H1 (cell line): Measurements from ENCODE around the gene SELENOI. TPM values are rescaled to one million over a fixed set of nuclear protein-coding genes. Genes with fewer than 3 reads are reported as not detected.
A peak's percentile ranks its signal among the peaks of the same experiment; 100 is the strongest.

ENCODE experiments used
- CTCF ChIA-PET: fragments of 300-600 bp; sonication (Branson Sonifier 250); formaldehyde crosslinking; loops from one replicate; lab custom pipeline; 2021; ENCODE audit not compliant: partially characterized antibody; lab: Charles Lee
- POLR2A ChIA-PET: fragments of 300-600 bp; sonication (Branson Sonifier 250); formaldehyde crosslinking; loops from one replicate; lab custom pipeline; 2021; ENCODE audit warnings: inconsistent platforms; ENCODE audit not compliant: partially characterized antibody; lab: Charles Lee
- DNase-seq, 2 experiments: peaks; one replicate each; pipeline versions ENCODE4 v3.0.0 to v3.0.0-alpha.2; 2010 to 2022; ENCODE audit warnings: low spot score in 2 of 2, low read depth in 1 of 2, mixed read lengths in 1 of 2
- FAIRE-seq: peaks from 2 replicates; lab custom pipeline; 2011; peaks lifted over from hg19 to GRCh38; lab: Jason Lieb, UNC
- H2AFZ ChIP-seq: 2 replicates; pipeline ENCODE4 v1.8.1; 2012; ENCODE audit warnings: low read length, inconsistent platforms
- H2AK5ac ChIP-seq: 2 replicates; pipeline ENCODE4 v1.6.1; 2013; ENCODE audit warnings: low read depth, low read length
- H2BK120ac ChIP-seq: replicated peaks from 2 replicates; pipeline ENCODE3; 2013; ENCODE audit warnings: low read depth, low read length, inconsistent platforms
- H2BK12ac ChIP-seq: 2 replicates; pipeline ENCODE4 v1.6.1; 2013; ENCODE audit warnings: low read depth, low read length
- H2BK15ac ChIP-seq: 2 replicates; pipeline ENCODE4 v1.6.1; 2013; ENCODE audit warnings: low read length
- H2BK20ac ChIP-seq: 2 replicates; pipeline ENCODE4 v1.6.1; 2013; ENCODE audit warnings: low read length
- H2BK5ac ChIP-seq: 2 replicates; pipeline ENCODE4 v1.6.1; 2013; ENCODE audit warnings: low read depth, low read length
- H3K14ac ChIP-seq: 2 replicates; pipeline ENCODE4 v1.6.1; 2013; ENCODE audit warnings: inconsistent platforms; ENCODE audit not compliant: insufficient read length
- H3K18ac ChIP-seq: 2 replicates; pipeline ENCODE4 v1.6.1; 2013; ENCODE audit warnings: low read length; ENCODE audit errors: extremely low read depth
- H3K23ac ChIP-seq: 2 replicates; pipeline ENCODE4 v1.6.1; 2013; ENCODE audit warnings: inconsistent platforms; ENCODE audit not compliant: insufficient read length
- H3K23me2 ChIP-seq: 2 replicates; pipeline ENCODE4 v1.6.1; 2013; ENCODE audit warnings: low read depth, low read length
- H3K27ac ChIP-seq: 2 replicates; pipeline ENCODE4 v1.6.1; 2011; ENCODE audit warnings: low read depth, low read length, inconsistent platforms
- H3K27me3 ChIP-seq, 4 experiments: replicated peaks in 1 of 4; 1 replicate in 1 of 4; 2 replicates in 3 of 4; pipeline versions ENCODE4 v1.6.1 to v1.8.1; 2011 to 2013; ENCODE audit warnings: low read length in 3 of 4, mild to moderate bottlenecking in 3 of 4, inconsistent platforms in 2 of 4, mixed read lengths in 2 of 4, moderate library complexity in 1 of 4; ENCODE audit not compliant: control insufficient read depth in 3 of 4, insufficient read depth in 3 of 4; ENCODE audit errors: extremely low read depth in 1 of 4
- H3K36me3 ChIP-seq, 4 experiments: 2 replicates each; pipeline versions ENCODE4 v1.6.1 to v1.8.1; 2011 to 2013; ENCODE audit warnings: mild to moderate bottlenecking in 4 of 4, low read length in 3 of 4, moderate library complexity in 2 of 4, control low read depth in 1 of 4, inconsistent platforms in 1 of 4; ENCODE audit not compliant: insufficient read depth in 4 of 4, control insufficient read depth in 2 of 4
- H3K4ac ChIP-seq: replicated peaks from 2 replicates; pipeline ENCODE3; 2013; ENCODE audit warnings: low read length, low read depth, mixed read lengths, inconsistent platforms; ENCODE audit not compliant: insufficient read length
- H3K4me1 ChIP-seq, 4 experiments: replicated peaks in 1 of 4; 1 replicate in 1 of 4; 2 replicates in 3 of 4; pipeline versions ENCODE4 v1.6.1 to v1.8.1; 2011 to 2013; ENCODE audit warnings: low read length in 3 of 4, inconsistent platforms in 2 of 4, mixed read lengths in 1 of 4; ENCODE audit not compliant: insufficient read depth in 4 of 4, control insufficient read depth in 3 of 4
- H3K4me2 ChIP-seq, 2 experiments: 2 replicates each; pipeline versions ENCODE4 v1.6.1 to v1.8.1; 2011 to 2013; ENCODE audit warnings: low read depth in 2 of 2, low read length in 2 of 2, control low read depth in 1 of 2, inconsistent platforms in 1 of 2, mild to moderate bottlenecking in 1 of 2; ENCODE audit not compliant: insufficient read depth in 1 of 2
- H3K4me3 ChIP-seq, 4 experiments: fragments of 200-600, 300-600 bp in 1 of 4; sonication (generic), shearing (Covaris generic), sonication (Bioruptor Twin) in 1 of 4; 2 replicates each; pipeline versions ENCODE4 v1.5.1 to v1.8.1; 2011 to 2016; ENCODE audit warnings: low read length in 4 of 4, low read depth in 3 of 4, control low read depth in 2 of 4, inconsistent platforms in 2 of 4, mild to moderate bottlenecking in 2 of 4, mixed read lengths in 1 of 4, moderate library complexity in 1 of 4; ENCODE audit not compliant: insufficient read depth in 2 of 4; ENCODE audit errors: extremely low read depth in 1 of 4
- H3K56ac ChIP-seq: replicated peaks from 2 replicates; pipeline ENCODE3; 2013; ENCODE audit warnings: low read depth, mild to moderate bottlenecking, mixed read lengths, low read length, inconsistent platforms; ENCODE audit not compliant: insufficient read length
- H3K79me1 ChIP-seq: 2 replicates; pipeline ENCODE4 v1.6.1; 2013; ENCODE audit warnings: low read depth, low read length, control low read depth
- H3K79me2 ChIP-seq, 2 experiments: 2 replicates each; pipeline versions ENCODE4 v1.6.1 to v1.8.1; 2012 to 2013; ENCODE audit warnings: low read length in 2 of 2, mild to moderate bottlenecking in 2 of 2, inconsistent platforms in 1 of 2; ENCODE audit not compliant: insufficient read depth in 2 of 2, control insufficient read depth in 1 of 2
- H3K9ac ChIP-seq, 4 experiments: replicated peaks in 1 of 4; 1 replicate in 1 of 4; 2 replicates in 3 of 4; pipeline versions ENCODE4 v1.6.1 to v1.8.1; 2011 to 2013; ENCODE audit warnings: low read depth in 3 of 4, low read length in 3 of 4, control low read depth in 2 of 4, mild to moderate bottlenecking in 2 of 4, moderate library complexity in 2 of 4, inconsistent platforms in 1 of 4; ENCODE audit errors: extremely low read depth in 1 of 4
- H3K9me3 ChIP-seq, 2 experiments: 2 replicates each; pipeline versions ENCODE4 v1.6.1 to v1.8.1; 2012 to 2013; ENCODE audit warnings: mild to moderate bottlenecking in 2 of 2, moderate library complexity in 2 of 2, control low read depth in 1 of 2, inconsistent platforms in 1 of 2, low read depth in 1 of 2, low read length in 1 of 2, mixed read lengths in 1 of 2; ENCODE audit not compliant: insufficient read depth in 2 of 2
- H4K20me1 ChIP-seq, 2 experiments: replicated peaks in 1 of 2; 2 replicates each; pipeline versions ENCODE3 to v1.8.1; 2011 to 2013; ENCODE audit warnings: inconsistent platforms in 2 of 2, low read length in 2 of 2, mild to moderate bottlenecking in 1 of 2; ENCODE audit not compliant: insufficient read depth in 2 of 2, control insufficient read depth in 1 of 2
- H4K5ac ChIP-seq: 2 replicates; pipeline ENCODE4 v1.6.1; 2013; ENCODE audit warnings: low read length, low read depth, mixed read lengths, inconsistent platforms; ENCODE audit not compliant: insufficient read length
- H4K8ac ChIP-seq: 2 replicates; pipeline ENCODE4 v1.8.0; 2013; ENCODE audit warnings: mild to moderate bottlenecking, moderate library complexity, low read length, inconsistent platforms; ENCODE audit not compliant: insufficient read depth; ENCODE audit errors: extremely low read depth
- H4K91ac ChIP-seq: replicated peaks from 2 replicates; pipeline ENCODE3; 2013; ENCODE audit warnings: low read length, mixed read lengths, inconsistent platforms; ENCODE audit not compliant: insufficient read length
- ATF2 ChIP-seq: IDR thresholded peaks from 2 replicates; pipeline ENCODE4 v1.6.1; 2012; ENCODE audit warnings: low read length, inconsistent platforms
- BACH1 ChIP-seq: IDR thresholded peaks from 2 replicates; pipeline ENCODE4 v1.6.1; 2012; ENCODE audit warnings: low read length, improper control_type of control experiment
- BCL11A ChIP-seq, 2 experiments: IDR thresholded peaks; one replicate each; pipeline ENCODE4 v1.6.1; 2011; ENCODE audit warnings: low read depth in 2 of 2, low read length in 2 of 2, mild to moderate bottlenecking in 2 of 2
- CBX8 ChIP-seq: fragments of 300-800, 300-1000 bp; sonication (generic); IDR thresholded peaks from 2 replicates; pipeline ENCODE4 v1.7.1; 2016; ENCODE audit warnings: low read depth, low read length, borderline replicate concordance
- CTBP2 ChIP-seq: IDR thresholded peaks from 2 replicates; pipeline ENCODE4 v1.7.0; 2011; ENCODE audit warnings: borderline replicate concordance, mild to moderate bottlenecking, moderate library complexity, mixed read lengths, low read length; ENCODE audit not compliant: insufficient read depth, insufficient read length
- EGR1 ChIP-seq: IDR thresholded peaks from 2 replicates; pipeline ENCODE4 v1.6.1; 2011; ENCODE audit warnings: low read depth, low read length, borderline replicate concordance
- GABPA ChIP-seq: IDR thresholded peaks from 2 replicates; pipeline ENCODE4 v1.6.1; 2011; ENCODE audit warnings: mild to moderate bottlenecking, low read length, moderate library complexity, borderline replicate concordance; ENCODE audit not compliant: insufficient read depth
- JUND ChIP-seq: IDR thresholded peaks from 2 replicates; pipeline ENCODE4 v1.6.1; 2011; ENCODE audit warnings: mild to moderate bottlenecking, improper control_type of control experiment, low read length
- TAF7 ChIP-seq: optimal IDR thresholded peaks from 2 replicates; pipeline ENCODE3; 2011; ENCODE audit warnings: low read depth, mild to moderate bottlenecking, inconsistent platforms, low read length, moderate library complexity, borderline replicate concordance
- TEAD4 ChIP-seq: IDR thresholded peaks from 2 replicates; pipeline ENCODE4 v1.6.1; 2012; ENCODE audit warnings: low read depth, low read length, inconsistent platforms, mixed read lengths
- ZNF274 ChIP-seq: IDR thresholded peaks from 2 replicates; pipeline ENCODE4 v1.7.0; 2012; ENCODE audit warnings: low read length, borderline replicate concordance; ENCODE audit errors: extremely low read depth
- WGBS, 2 experiments: shearing (Covaris generic) in 1 of 2; methylation state at CpG; one replicate each; pipeline versions ENCODE4 v1.1.6 to v1.1.7; 2013 to 2015; ENCODE audit warnings: low lambda C conversion rate in 2 of 2, mixed read lengths in 2 of 2, inconsistent platforms in 1 of 2, low coverage in 1 of 2, missing lambda C conversion rate in 1 of 2; ENCODE audit not compliant: insufficient replicate concordance in 2 of 2, insufficient coverage in 1 of 2, insufficient read length in 1 of 2; ENCODE audit errors: extremely low coverage in 1 of 2, missing lambda C conversion rate in 1 of 2; 5-methylcytosine and 5-hydroxymethylcytosine counted together
- polyA plus RNA-seq, 7 experiments: library from polyadenylated mRNA; depleted of rRNA in 3 of 7; stranded (reverse) in 5 of 7; unstranded in 2 of 7; fragments of >200 nt in 5 of 7; fragments of 200-250 nt in 2 of 7; gene quantifications; 1 replicate in 5 of 7; 2 replicates in 1 of 7; 4 replicates in 1 of 7; pipeline versions ENCODE4 v1.2.1 to v1.2.3, GENCODE V29; 2011 to 2013; ENCODE audit warnings: missing spikeins in 2 of 7, mixed read lengths in 2 of 7
- total RNA-seq: library from RNA; stranded (reverse); fragmentation: NEBNext Ultra II Directional; extraction: Animal tissue kit (Norgen Biotek cat#: 25700); gene quantifications from 2 replicates; pipeline ENCODE4 v1.2.1, GENCODE V29; 2021

Gene SELENOI
- total and polyA plus RNA-seq, 2 of the 8 experiments (the other 6 are each of a cell fraction or from before 2014, with no cell fraction given) = 15.9 to 63.8 TPM

- Histone ChIP-seq H2AK5ac (no peak overlapping the region), H4K5ac (no peak overlapping the region), H3K4me2 (no peak overlapping the region), H3K79me2 (no peaks in the 10 kb centered on the region), H2BK120ac (no peak overlapping the region), H3K18ac (no peak overlapping the region), H2BK12ac (no peak overlapping the region), H4K20me1 (no peaks in the 10 kb centered on the region), H4K91ac (no peak overlapping the region), H3K27me3 (no peaks in the 10 kb centered on the region; a peak in 1 of 7 replicates), H2AFZ (no peak overlapping the region; the same call in none of the 2 replicates), H2BK20ac (no peak overlapping the region), H3K14ac (no peak overlapping the region), H3K4ac (no peak overlapping the region), H3K4me1 (peaks cover 0 to 6% (median under 1%) of the 10 kb centered on the region in 4 experiments; a peak in 1 of 7 replicates), H3K36me3 (no peaks in the 10 kb centered on the region), H4K8ac (no peak overlapping the region), H3K27ac (no peak overlapping the region), H3K56ac (no peak overlapping the region), H3K23me2 (no peaks in the 10 kb centered on the region), H2BK5ac (no peak overlapping the region; the same call in 1 of the 2 replicates), H3K9me3 (no peaks in the 10 kb centered on the region), H3K79me1 (no peaks in the 10 kb centered on the region), H3K23ac (no peak overlapping the region), H3K4me3 (no peak overlapping the region), H3K9ac (no peak overlapping the region), H2BK15ac (no peak overlapping the region)
- TF ChIP-seq BACH1 (no peak), GABPA (no peak), JUND (no peak), BCL11A (IDR thresholded peaks at IDR 0.05; ENCODE audit: low read depth in 2 of 2, low read length in 2 of 2) (no peak), ZNF274 (no peak), CBX8 (no peak), TAF7 (no peak), CTBP2 (no peak), TEAD4 (no peak), EGR1 (no peak), ATF2 (no peak)
- CTCF ChIA-PET = interaction anchor here (0.8 to 1.9 kb wide), 4 partner anchors 9 to 160 kb away, joined by 3 to 4 read pairs (median 4); no protein-coding TSS in a partner anchor
- POLR2A ChIA-PET = interaction anchor here (1.0 kb wide), 2 partner anchors 10 to 125 kb away, joined by 3 read pairs; no protein-coding TSS in a partner anchor
- DNase-seq (peak in 1 of 2 experiments; percentile 34), FAIRE-seq (no peak)
- 84% methylated on average over 9 of the region's 9 CpGs; no CpG with 5 or more reads in 1 of the 2 experiments for WGBS, 2 experiments
Observed at GRCh38 chr2:26422947-26423629, 77.1 kb downstream of the SELENOI start.
